Subcutaneous abdominal adipose tissue (tissue), 5 donors: ENCODE measurements around the gene KCNIP4.

Source experiments
- H3K27ac ChIP-seq: one replicate; pipeline ENCODE4 v1.7.0; 2013; ENCODE audit warnings: low read depth, mild to moderate bottlenecking, inconsistent platforms, low read length, moderate library complexity
- H3K27me3 ChIP-seq, 5 donors: one replicate each; pipeline ENCODE4 v1.7.0; 2013; ENCODE audit warnings: low read length in 5 of 5, inconsistent platforms in 1 of 5; ENCODE audit not compliant: control insufficient read depth in 5 of 5, insufficient read depth in 4 of 5
- H3K36me3 ChIP-seq, 5 donors: one replicate each; pipeline ENCODE4 v1.7.0; 2013; ENCODE audit warnings: low read length in 5 of 5; ENCODE audit not compliant: control insufficient read depth in 5 of 5, insufficient read depth in 5 of 5
- H3K4me1 ChIP-seq, 5 donors: one replicate each; pipeline ENCODE4 v1.7.0; 2013; ENCODE audit warnings: low read length in 5 of 5, mild to moderate bottlenecking in 3 of 5, moderate library complexity in 1 of 5; ENCODE audit not compliant: control insufficient read depth in 5 of 5, insufficient read depth in 5 of 5
- H3K4me3 ChIP-seq, 5 donors: one replicate each; pipeline ENCODE4 v1.7.0; 2013; ENCODE audit warnings: low read length in 5 of 5, low read depth in 1 of 5
- H3K9ac ChIP-seq, 5 donors: one replicate each; pipeline ENCODE4 v1.7.0; 2013; ENCODE audit warnings: low read length in 5 of 5, mild to moderate bottlenecking in 4 of 5, moderate library complexity in 3 of 5
- H3K9me3 ChIP-seq, 5 donors: one replicate each; pipeline ENCODE4 v1.7.0; 2013; ENCODE audit warnings: low read length in 5 of 5; ENCODE audit not compliant: control insufficient read depth in 5 of 5
- donor health status: healthy.
- donor health status: healthy.
- donor health status: healthy.
- donor health status: healthy.
- donor health status: healthy.

The KCNIP4 gene

DNA sequence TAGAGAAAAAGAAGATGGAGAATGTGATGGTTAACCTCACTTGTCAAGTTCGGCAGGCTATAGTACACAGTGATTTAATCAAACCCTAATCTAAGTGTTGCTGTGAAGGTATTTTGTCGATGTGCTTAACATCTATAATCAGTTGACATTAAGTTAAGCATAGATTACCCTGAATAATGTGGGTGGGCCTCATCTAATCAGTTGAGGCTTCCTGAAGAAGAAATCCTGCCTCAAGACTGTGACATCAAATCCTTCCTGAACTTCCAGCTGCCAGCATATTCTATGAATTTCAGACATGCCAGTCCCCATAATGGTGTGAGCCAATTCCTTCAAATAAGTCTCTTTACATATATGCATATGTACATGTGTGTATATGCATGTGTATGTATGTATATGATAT is 1066.9 kb downstream of the KCNIP4 start:
- Histone ChIP-seq H3K36me3 (no peaks in the 10 kb centered on the region), H3K9ac (no peak overlapping the region), H3K27me3 (no peaks in the 10 kb centered on the region), H3K4me1 (no peaks in the 10 kb centered on the region), H3K4me3 (no peak overlapping the region), H3K9me3 (peaks cover 0 to 6% (median 2%) of the 10 kb centered on the region in 5 donors), H3K27ac (no peak overlapping the region)

DNA sequence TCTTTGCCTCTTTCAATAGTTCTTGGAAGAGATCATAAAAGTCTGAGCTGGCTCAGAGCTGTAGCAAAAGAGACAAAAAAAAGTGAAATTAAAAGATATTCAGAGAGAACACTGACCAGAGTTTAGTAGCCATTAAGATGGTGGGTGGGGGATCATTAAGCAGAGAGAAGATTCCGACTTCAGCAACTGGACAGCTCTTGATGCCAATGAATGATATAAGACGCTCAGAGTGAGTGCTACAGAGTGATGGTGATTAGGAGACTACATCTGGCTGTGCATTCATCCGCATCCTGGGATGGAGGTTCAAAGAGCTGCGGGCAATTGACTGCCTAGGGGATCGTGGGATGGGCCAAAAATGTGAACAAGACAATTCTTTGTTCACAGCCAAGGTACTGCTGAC is 1069.8 kb downstream of the KCNIP4 start:
- H3K4me3 ChIP-seq, result no peak overlapping the region
- H3K9me3 ChIP-seq, result no peaks in the 10 kb centered on the region
- no peaks in the 10 kb centered on the region for H3K36me3 ChIP-seq

GRCh38 chr4:20870436-20870835 is 1078.1 kb downstream of the KCNIP4 start:
- H3K4me1 ChIP-seq, result no peaks in the 10 kb centered on the region
- no peak overlapping the region for H3K27ac ChIP-seq
- no peak overlapping the region for H3K4me3 ChIP-seq
- no peak overlapping the region for H3K9ac ChIP-seq
- no peaks in the 10 kb centered on the region for H3K9me3 ChIP-seq
- H3K27me3 ChIP-seq, result no peaks in the 10 kb centered on the region
- no peaks in the 10 kb centered on the region for H3K36me3 ChIP-seq

More for the DNA sequence above, 1069.8 kb downstream of the KCNIP4 start:
- Histone ChIP-seq H3K9ac (no peak overlapping the region), H3K27ac (no peak overlapping the region), H3K27me3 (no peaks in the 10 kb centered on the region), H3K4me1 (no peaks in the 10 kb centered on the region)

GRCh38 chr4:20868108-20868507 is 1080.5 kb downstream of the KCNIP4 start:
- H3K9me3 ChIP-seq, result no peaks in the 10 kb centered on the region
- H3K9ac ChIP-seq, result no peak overlapping the region
- H3K4me3 ChIP-seq, result no peak overlapping the region
- no peaks in the 10 kb centered on the region for H3K27me3 ChIP-seq
- no peak overlapping the region for H3K27ac ChIP-seq
- H3K4me1 ChIP-seq, result no peaks in the 10 kb centered on the region
- no peaks in the 10 kb centered on the region for H3K36me3 ChIP-seq

- no peak overlapping the region for H3K9ac ChIP-seq
- no peaks in the 10 kb centered on the region for H3K4me1 ChIP-seq
- no peak overlapping the region for H3K27ac ChIP-seq
- no peak overlapping the region for H3K4me3 ChIP-seq
- H3K36me3 ChIP-seq, result no peaks in the 10 kb centered on the region
- H3K9me3 ChIP-seq, result no peaks in the 10 kb centered on the region
- no peaks in the 10 kb centered on the region for H3K27me3 ChIP-seq
Observed at GRCh38 chr4:20860878-20861277, 1087.7 kb downstream of the KCNIP4 start.

DNA sequence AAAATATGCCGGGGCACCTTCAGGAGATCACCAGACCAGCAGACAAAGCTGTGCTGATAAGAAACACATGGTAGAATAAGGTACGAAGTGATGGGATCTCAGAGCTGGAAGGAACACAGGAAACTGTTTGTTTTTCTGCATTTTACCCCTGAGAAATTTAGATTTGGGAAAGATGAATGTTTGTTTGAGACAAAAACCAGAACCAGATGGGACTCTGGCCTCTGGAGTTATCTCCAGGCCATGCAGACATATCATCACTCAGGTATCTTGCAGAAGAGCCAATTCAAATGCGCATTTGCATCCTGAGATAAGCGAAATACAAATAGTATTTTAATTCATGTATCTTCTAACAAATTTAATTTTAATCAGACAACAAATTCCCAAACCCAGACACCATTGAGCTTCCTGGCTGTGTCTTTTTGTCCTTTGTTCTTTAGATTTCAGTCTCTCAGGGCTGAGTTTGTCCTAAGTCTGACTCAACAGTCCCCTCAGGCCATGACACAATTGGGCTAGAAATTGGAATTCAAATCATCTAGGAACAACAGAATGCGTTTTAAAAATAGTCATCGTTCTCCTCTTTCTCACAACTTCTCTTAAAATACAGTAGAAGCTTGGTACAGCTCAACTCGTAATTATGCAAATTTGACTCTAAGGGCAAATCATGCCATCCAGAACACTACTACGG is 1089.3 kb downstream of the KCNIP4 start:
- no peak overlapping the region for H3K4me3 ChIP-seq
- no peak overlapping the region for H3K9ac ChIP-seq
- H3K27ac ChIP-seq, result no peak overlapping the region
- H3K36me3 ChIP-seq, result no peaks in the 10 kb centered on the region
- no peaks in the 10 kb centered on the region for H3K9me3 ChIP-seq
- H3K27me3 ChIP-seq, result no peaks in the 10 kb centered on the region
- no peaks in the 10 kb centered on the region for H3K4me1 ChIP-seq

DNA sequence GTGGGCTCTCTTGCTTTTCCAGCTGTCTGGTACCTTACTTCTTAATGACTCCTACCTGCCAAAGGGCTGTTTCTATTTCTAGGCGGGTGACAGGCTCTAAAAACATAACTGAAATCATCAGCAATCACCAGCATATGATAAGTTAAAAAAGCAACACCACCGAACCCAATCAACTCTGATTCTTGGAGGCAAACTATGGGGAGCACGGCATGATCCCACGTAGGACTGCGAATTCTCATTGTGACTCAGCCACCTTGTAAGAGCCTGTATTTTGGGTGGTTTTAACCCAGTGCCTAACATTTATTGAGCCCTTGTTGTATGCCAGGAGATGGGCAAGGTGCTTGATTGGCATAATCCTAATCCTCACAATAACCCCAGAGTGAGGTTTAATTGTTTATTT is 1091.5 kb downstream of the KCNIP4 start:
- Histone ChIP-seq H3K4me1 (no peaks in the 10 kb centered on the region), H3K9me3 (peaks cover 0 to 7% (median 0%) of the 10 kb centered on the region in 5 donors), H3K27ac (no peak overlapping the region), H3K4me3 (no peak overlapping the region), H3K27me3 (no peaks in the 10 kb centered on the region), H3K36me3 (no peaks in the 10 kb centered on the region), H3K9ac (no peak overlapping the region)

GRCh38 chr4:20847124-20847747 is 1101.3 kb downstream of the KCNIP4 start:
- H3K9ac ChIP-seq, result no peak overlapping the region
- H3K4me1 ChIP-seq, result no peaks in the 10 kb centered on the region
- H3K36me3 ChIP-seq, result no peaks in the 10 kb centered on the region
- peaks cover 0 to 9% (median 0%) of the 10 kb centered on the region in 5 donors for H3K9me3 ChIP-seq
- no peak overlapping the region for H3K4me3 ChIP-seq
- H3K27me3 ChIP-seq, result no peaks in the 10 kb centered on the region
- H3K27ac ChIP-seq, result no peak overlapping the region

- Histone ChIP-seq H3K9ac (no peak overlapping the region), H3K36me3 (no peaks in the 10 kb centered on the region), H3K27me3 (no peaks in the 10 kb centered on the region), H3K27ac (no peak overlapping the region), H3K9me3 (no peaks in the 10 kb centered on the region), H3K4me3 (no peak overlapping the region), H3K4me1 (no peaks in the 10 kb centered on the region)
Observed at GRCh38 chr4:20844311-20844710, 1104.3 kb downstream of the KCNIP4 start.

DNA sequence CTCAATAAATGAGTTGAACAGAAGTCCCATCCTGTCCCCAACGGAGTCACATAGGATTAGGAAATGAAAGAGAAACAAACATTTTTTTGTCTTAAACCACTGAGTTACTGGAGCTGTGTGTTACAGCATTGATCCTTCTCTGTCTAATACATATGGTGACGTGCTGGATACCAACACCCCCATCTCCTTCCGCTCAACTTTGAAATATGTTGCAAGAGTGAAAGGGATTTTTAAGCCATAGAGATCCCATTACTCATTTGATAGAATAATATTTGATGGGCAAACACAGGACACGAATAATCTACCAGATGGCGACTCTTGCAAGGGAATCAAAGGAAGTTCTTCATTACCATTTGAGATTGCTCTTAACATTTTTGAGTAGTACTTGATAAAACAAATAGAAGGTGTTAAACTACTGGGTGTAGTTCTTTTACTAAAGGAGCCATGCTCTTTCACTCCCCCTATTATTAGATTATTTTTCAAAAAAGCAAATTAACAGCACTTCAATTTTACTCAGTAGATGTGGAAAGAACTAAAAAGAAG is 1107.9 kb downstream of the KCNIP4 start:
- Histone ChIP-seq H3K27me3 (no peaks in the 10 kb centered on the region), H3K9me3 (no peaks in the 10 kb centered on the region), H3K4me1 (no peaks in the 10 kb centered on the region), H3K9ac (no peak overlapping the region), H3K4me3 (no peak overlapping the region), H3K36me3 (no peaks in the 10 kb centered on the region), H3K27ac (no peak overlapping the region)
